ENCODE results near the gene TTC9.

DNA sequence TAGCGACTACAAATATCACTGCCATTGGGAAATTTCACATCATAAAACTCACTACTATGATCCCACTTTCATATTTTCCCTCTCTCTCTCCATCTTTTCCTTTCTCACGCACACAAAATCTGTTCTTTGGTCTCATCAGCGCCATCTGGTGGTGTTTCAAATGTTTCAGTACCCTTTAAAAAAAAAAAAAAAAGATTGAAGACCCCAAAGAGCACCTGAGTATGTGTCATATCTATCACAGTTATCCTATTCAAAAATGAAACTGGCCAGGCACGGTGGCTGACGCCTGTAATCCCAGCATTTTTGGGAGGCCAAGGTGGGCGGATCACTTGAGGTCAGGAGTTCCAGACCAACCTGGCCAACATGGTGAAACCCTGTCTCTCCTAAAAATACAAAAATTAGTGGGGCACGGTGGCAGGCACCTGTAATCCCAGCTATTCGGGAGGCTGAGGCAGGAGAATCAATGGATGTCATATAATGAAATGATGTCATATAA, 72.4 kb downstream of the TTC9 start:
- TF ChIP-seq, protein P1, sequence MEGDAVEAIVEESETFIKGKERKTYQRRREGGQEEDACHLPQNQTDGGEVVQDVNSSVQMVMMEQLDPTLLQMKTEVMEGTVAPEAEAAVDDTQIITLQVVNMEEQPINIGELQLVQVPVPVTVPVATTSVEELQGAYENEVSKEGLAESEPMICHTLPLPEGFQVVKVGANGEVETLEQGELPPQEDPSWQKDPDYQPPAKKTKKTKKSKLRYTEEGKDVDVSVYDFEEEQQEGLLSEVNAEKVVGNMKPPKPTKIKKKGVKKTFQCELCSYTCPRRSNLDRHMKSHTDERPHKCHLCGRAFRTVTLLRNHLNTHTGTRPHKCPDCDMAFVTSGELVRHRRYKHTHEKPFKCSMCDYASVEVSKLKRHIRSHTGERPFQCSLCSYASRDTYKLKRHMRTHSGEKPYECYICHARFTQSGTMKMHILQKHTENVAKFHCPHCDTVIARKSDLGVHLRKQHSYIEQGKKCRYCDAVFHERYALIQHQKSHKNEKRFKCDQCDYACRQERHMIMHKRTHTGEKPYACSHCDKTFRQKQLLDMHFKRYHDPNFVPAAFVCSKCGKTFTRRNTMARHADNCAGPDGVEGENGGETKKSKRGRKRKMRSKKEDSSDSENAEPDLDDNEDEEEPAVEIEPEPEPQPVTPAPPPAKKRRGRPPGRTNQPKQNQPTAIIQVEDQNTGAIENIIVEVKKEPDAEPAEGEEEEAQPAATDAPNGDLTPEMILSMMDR (conservative IDR thresholded peaks at IDR 0.05), result peak; percentile 98
- no peak for TF ChIP-seq EZH2 (IDR thresholded peaks at IDR 0.05; ENCODE audit: low read depth)

All from PC-9 (cell line).